LNCaP clone FGC (cell line): Measurements from ENCODE around the gene CFAP251.
"Not testable (repeated sequence)": the region's sequence is repeated elsewhere in the genome, so short reads cannot be mapped to it uniquely, and the experiment has no call there.

Source experiments
- DNase-seq: peaks from one replicate; pipeline ENCODE4 v3.0.0-alpha.2; 2011; ENCODE audit warnings: low read depth
- H3K4me3 ChIP-seq: 2 replicates; pipeline ENCODE4 v1.5.1; 2011; ENCODE audit warnings: mild to moderate bottlenecking, low read depth, low read length, control low read depth
- CTCF ChIP-seq: IDR thresholded peaks from 2 replicates; pipeline ENCODE4 v1.5.1; 2012; ENCODE audit warnings: mild to moderate bottlenecking; ENCODE audit not compliant: control insufficient read depth, insufficient read depth; ENCODE audit errors: extremely low read depth

The CFAP251 gene

DNA sequence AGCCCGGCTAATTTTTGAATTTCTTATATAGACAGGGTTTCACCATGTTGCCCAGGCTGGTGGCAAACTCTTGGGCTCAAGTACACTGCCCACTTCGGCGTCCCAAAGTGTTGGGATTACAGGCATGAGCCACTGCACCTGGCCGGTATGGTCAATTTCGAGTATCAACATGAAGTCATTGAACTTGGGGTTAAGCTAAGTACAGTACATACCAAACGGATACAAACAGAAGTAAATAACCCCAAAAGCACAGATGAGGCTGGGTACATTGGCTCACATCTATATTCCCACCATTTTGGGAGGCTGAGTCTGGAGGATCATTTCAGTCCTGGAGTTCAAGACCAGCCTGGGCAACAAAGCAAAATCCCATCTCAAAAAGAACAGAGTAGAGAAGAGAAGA, 42.8 kb upstream of the CFAP251 start:
- no peak for TF ChIP-seq CTCF
- no peak overlapping the region for H3K4me3 ChIP-seq
- DNase-seq, result no peak

- not testable (repeated sequence) for H3K4me3 ChIP-seq, DNase-seq
Observed at GRCh38 chr12:121876080-121876447, 42.3 kb upstream of the CFAP251 start.

- DNase-seq, result no peak
- no peak overlapping the region for H3K4me3 ChIP-seq
- TF ChIP-seq CTCF, result no peak
Observed at GRCh38 chr12:121883315-121883660, 35.1 kb upstream of the CFAP251 start.

DNA sequence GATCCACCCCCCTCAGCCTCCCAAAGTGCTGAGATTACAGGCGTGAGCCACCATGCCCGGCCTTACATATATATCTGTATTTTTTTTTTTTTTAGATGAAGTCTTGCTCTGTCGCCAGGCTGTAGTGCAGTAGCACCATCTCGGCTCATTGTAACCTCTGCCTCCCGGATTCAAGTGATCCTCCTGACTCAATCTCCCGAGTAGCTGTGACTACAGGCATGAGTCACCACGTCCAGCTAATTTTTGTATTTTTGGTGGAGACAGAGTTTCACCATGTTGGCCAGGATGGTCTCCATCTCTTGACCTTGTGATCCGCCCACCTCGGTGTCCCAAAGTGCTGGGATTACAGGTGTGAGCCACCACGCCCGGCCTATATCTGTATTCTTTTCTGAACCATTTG, 33.3 kb upstream of the CFAP251 start:
- DNase-seq, H3K4me3 ChIP-seq: not testable (repeated sequence)

- H3K4me3 ChIP-seq, result peak overlapping the region; percentile 78
- TF ChIP-seq CTCF, result no peak
- DNase-seq, result no peak
Observed at GRCh38 chr12:121888083-121888477, 30.3 kb upstream of the CFAP251 start.

GRCh38 chr12:121888478-121889273, 29.7 kb upstream of the CFAP251 start, which contains the start of gene PSMD9:
Gene PSMD9 (plus strand): TSS chr12:121888790. CDS start chr12:121888857, 67 bp downstream.
- peak; percentile 67 for TF ChIP-seq CTCF

DNA sequence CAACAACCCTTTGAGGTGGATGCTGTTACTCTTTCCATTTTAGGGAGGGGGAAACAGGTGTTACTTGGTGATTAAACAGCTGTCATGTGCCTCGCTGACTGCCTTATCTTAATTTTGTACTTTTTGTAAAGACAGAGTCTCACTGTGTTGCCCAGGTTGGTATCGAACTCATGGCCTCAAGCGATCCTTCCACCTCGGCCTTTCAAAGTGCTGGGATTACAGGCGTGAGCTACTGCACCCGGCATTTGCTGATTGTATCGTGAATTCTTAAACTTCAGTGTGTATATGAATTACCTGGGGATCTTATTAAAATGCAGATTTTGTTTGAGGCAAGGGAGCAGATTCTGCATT, 29.1 kb upstream of the CFAP251 start:
- H3K4me3 ChIP-seq, result peak overlapping the region; percentile 78
- TF ChIP-seq CTCF, result no peak
- DNase-seq, result no peak

More at GRCh38 chr12:121888478-121889273, 29.7 kb upstream of the CFAP251 start, which contains the start of gene PSMD9:
- H3K4me3 ChIP-seq, result peak within 1 kb of the TSS; percentile 78
- peak; percentile 93 for DNase-seq

- DNase-seq, result not testable (repeated sequence)
- peak overlapping the region; percentile 78 for H3K4me3 ChIP-seq
- TF ChIP-seq CTCF, result peak; percentile 4; the same call in 1 of the 2 replicates
Observed at GRCh38 chr12:121889661-121890060, 28.7 kb upstream of the CFAP251 start.
